AG10803 (cell line): ENCODE measurements around the gene PRXL2A.

Experiments
- DNase-seq: peaks from one replicate; pipeline ENCODE4 v3.0.0; 2010; ENCODE audit warnings: low read depth
- H3K4me3 ChIP-seq: 2 replicates; pipeline ENCODE4 v1.5.1; 2011; ENCODE audit warnings: mild to moderate bottlenecking, low read length, control low read depth
- CTCF ChIP-seq: conservative IDR thresholded peaks from 2 replicates; pipeline ENCODE4 v1.5.1; 2011; ENCODE audit warnings: mild to moderate bottlenecking, low read length, control low read depth, inconsistent platforms

Gene PRXL2A

GRCh38 chr10:80466724-80467326 is 58.5 kb downstream of the PRXL2A start:
- DNase-seq: no peak
- H3K4me3 ChIP-seq: no peak overlapping the region
- TF ChIP-seq CTCF: no peak

GRCh38 chr10:80468002-80468401 is 59.7 kb downstream of the PRXL2A start:
- TF ChIP-seq CTCF: no peak
- no peak overlapping the region for H3K4me3 ChIP-seq
- DNase-seq: no peak

- no peak for TF ChIP-seq CTCF
These were observed 60.6 kb downstream of the PRXL2A start for GRCh38 chr10:80468806-80469421.

GRCh38 chr10:80470266-80470665 is 61.9 kb downstream of the PRXL2A start:
- no peak for DNase-seq
- no peak for TF ChIP-seq CTCF
- no peak overlapping the region for H3K4me3 ChIP-seq

More at GRCh38 chr10:80468806-80469421, 60.6 kb downstream of the PRXL2A start:
- DNase-seq: no peak
- H3K4me3 ChIP-seq: no peak overlapping the region

GRCh38 chr10:80471001-80471400 is 62.6 kb downstream of the PRXL2A start:
- no peak for DNase-seq
- TF ChIP-seq CTCF: no peak
- H3K4me3 ChIP-seq: no peak overlapping the region

GRCh38 chr10:80471715-80472233 is 63.4 kb downstream of the PRXL2A start:
- no peak overlapping the region for H3K4me3 ChIP-seq
- DNase-seq: no peak
- TF ChIP-seq CTCF: no peak
